HCT116 (cell line): ENCODE data around the gene PLCB4. TPM values are rescaled to one million over a fixed set of nuclear protein-coding genes. Genes with fewer than 3 reads are reported as not detected.

ENCODE experiments used
- ATAC-seq: fragments of 200-7000 bp; cut with Tn5 transposase; 2 replicates; pipeline ENCODE4 v1.9.1; 2020; ENCODE audit warnings: mild to moderate bottlenecking, moderate library complexity
- BruUV-seq: library from RNA; stranded (reverse); fragments of 400-500 nt; replicated peaks from 2 replicates; lab custom pipeline; 2021; lab: Mats Ljungman, UMichigan
- CTCF ChIA-PET: fragments of 300-600 bp; sonication (Branson Sonifier 250); formaldehyde crosslinking; loops from one replicate; lab custom pipeline; 2021; ENCODE audit warnings: antibody characterized with exemption; lab: Charles Lee
- POLR2A ChIA-PET: fragments of 300-600, 350-600 bp; sonication (Branson Sonifier 250); formaldehyde crosslinking; loops from one replicate; lab custom pipeline; 2021; ENCODE audit warnings: antibody characterized with exemption; lab: Charles Lee
- RAD21 ChIA-PET, 2 experiments: fragments of 300-600 bp; sonication (Branson Sonifier 250); formaldehyde crosslinking; loops; one replicate each; lab custom pipeline; 2023; ENCODE audit warnings: low total read pairs in 2 of 2; ENCODE audit not compliant: uncharacterized antibody in 2 of 2, unreplicated experiment in 2 of 2, low non-redundant PET in 1 of 2; lab: Charles Lee
- DNase-seq: peaks from one replicate; pipeline ENCODE4 v3.0.0-alpha.2; 2010; ENCODE audit warnings: low read depth, low spot score
- H2AFZ ChIP-seq: fragments of 200-600 bp; shearing (Covaris generic), sonication (generic); 2 replicates; pipeline ENCODE4 v1.6.1; 2017; ENCODE audit warnings: low read depth, mixed run types, mixed read lengths, antibody characterized with exemption, low read length; ENCODE audit not compliant: poor library complexity, severe bottlenecking
- H3K27ac ChIP-seq: 2 replicates; pipeline ENCODE4 v1.5.1; 2012; ENCODE audit warnings: low read depth, low read length
- H3K27me3 ChIP-seq: fragments of 200-600 bp; sonication (generic); 2 replicates; pipeline ENCODE4 v1.6.1; 2016; ENCODE audit warnings: mixed run types, low read length, mixed read lengths; ENCODE audit not compliant: insufficient read depth
- H3K36me3 ChIP-seq, 2 experiments: fragments of 200-500 bp in 1 of 2; fragments of 200-600 bp in 1 of 2; sonication (Bioruptor generic) in 1 of 2; sonication (generic) in 1 of 2; 2 replicates each; pipeline versions ENCODE4 v1.5.1 to v1.6.1; 2014 to 2016; ENCODE audit warnings: low read length in 2 of 2, inconsistent platforms in 1 of 2, mixed read lengths in 1 of 2, mixed run types in 1 of 2; ENCODE audit not compliant: insufficient read depth in 2 of 2, control insufficient read depth in 1 of 2
- H3K4me1 ChIP-seq, 2 experiments: fragments of 200-600 bp in 1 of 2; sonication (generic) in 1 of 2; 2 replicates each; pipeline versions ENCODE4 v1.5.1 to v1.6.1; 2012 to 2017; ENCODE audit warnings: low read length in 2 of 2, inconsistent platforms in 1 of 2, mild to moderate bottlenecking in 1 of 2, mixed read lengths in 1 of 2, mixed run types in 1 of 2, moderate library complexity in 1 of 2; ENCODE audit not compliant: insufficient read depth in 2 of 2, control insufficient read depth in 1 of 2
- H3K4me2 ChIP-seq: fragments of 200-600 bp; sonication (generic); 2 replicates; pipeline ENCODE4 v1.6.1; 2017; ENCODE audit warnings: mixed run types, low read length, mixed read lengths
- H3K4me3 ChIP-seq, 2 experiments: fragments of 200-600 bp in 1 of 2; sonication (generic) in 1 of 2; replicated peaks in 1 of 2; 2 replicates each; pipeline ENCODE4 v1.5.1; 2011 to 2016; ENCODE audit warnings: low read length in 2 of 2, control low read depth in 1 of 2, low read depth in 1 of 2, mild to moderate bottlenecking in 1 of 2, mixed read lengths in 1 of 2, mixed run types in 1 of 2
- H3K79me2 ChIP-seq: fragments of 200-600 bp; sonication (generic); 2 replicates; pipeline ENCODE4 v1.6.1; 2017; ENCODE audit warnings: mild to moderate bottlenecking, mixed run types, low read length, moderate library complexity, mixed read lengths; ENCODE audit not compliant: insufficient read depth
- H3K9ac ChIP-seq: fragments of 200-600 bp; sonication (generic); 2 replicates; pipeline ENCODE4 v1.6.1; 2016; ENCODE audit warnings: low read length, mixed read lengths
- H3K9me2 ChIP-seq: fragments of 200-600 bp; sonication (generic), shearing (Covaris generic); 2 replicates; pipeline ENCODE4 v1.6.1; 2017; ENCODE audit warnings: mixed run types, mild to moderate bottlenecking, moderate library complexity; ENCODE audit not compliant: insufficient read depth
- H3K9me3 ChIP-seq, 2 experiments: fragments of 200-500 bp in 1 of 2; fragments of 200-600 bp in 1 of 2; sonication (Bioruptor generic) in 1 of 2; sonication (generic) in 1 of 2; 2 replicates each; pipeline ENCODE4 v1.6.1; 2014 to 2017; ENCODE audit warnings: low read length in 2 of 2, mixed read lengths in 2 of 2, inconsistent platforms in 1 of 2, low read depth in 1 of 2, mild to moderate bottlenecking in 1 of 2, mixed run types in 1 of 2, moderate library complexity in 1 of 2; ENCODE audit not compliant: control insufficient read depth in 1 of 2, insufficient read depth in 1 of 2
- H4K20me1 ChIP-seq: fragments of 200-600 bp; sonication (generic), shearing (Covaris generic); 2 replicates; pipeline ENCODE4 v1.6.1; 2017; ENCODE audit warnings: mixed run types, mild to moderate bottlenecking, moderate library complexity; ENCODE audit not compliant: insufficient read depth
- CBX3 ChIP-seq: IDR thresholded peaks from 2 replicates; pipeline ENCODE4 v1.6.1; 2012; ENCODE audit warnings: low read depth
- EGR1 ChIP-seq: IDR thresholded peaks from 2 replicates; pipeline ENCODE4 v1.6.1; 2012; ENCODE audit warnings: low read depth
- ELF1 ChIP-seq: IDR thresholded peaks from 2 replicates; pipeline ENCODE4 v1.6.1; 2012; ENCODE audit warnings: low read depth, borderline replicate concordance
- EZH2 ChIP-seq: fragments of 200-600 bp; sonication (generic); IDR thresholded peaks from 2 replicates; pipeline ENCODE4 v1.6.1; 2017; ENCODE audit warnings: antibody characterized with exemption, mixed run types
- EZH2phosphoT487 ChIP-seq: fragments of 200-600 bp; IDR thresholded peaks from 2 replicates; pipeline ENCODE4 v1.6.1; 2018; ENCODE audit warnings: antibody characterized with exemption, borderline replicate concordance
- FOSL1 ChIP-seq: IDR thresholded peaks from 2 replicates; pipeline ENCODE4 v1.6.1; 2012; ENCODE audit warnings: low read depth
- POLR2A ChIP-seq: IDR thresholded peaks from 2 replicates; pipeline ENCODE4 v1.7.0; 2011; ENCODE audit warnings: borderline replicate concordance; ENCODE audit not compliant: insufficient read depth, insufficient read length; ENCODE audit errors: extremely low read depth
- POLR2AphosphoS5 ChIP-seq: IDR thresholded peaks from 2 replicates; pipeline ENCODE4 v1.6.1; 2011; ENCODE audit warnings: mild to moderate bottlenecking, low read depth, low read length, moderate library complexity
- RAD21 ChIP-seq: IDR thresholded peaks from 2 replicates; pipeline ENCODE4 v1.6.1; 2012; ENCODE audit warnings: low read depth, mild to moderate bottlenecking
- REST ChIP-seq: IDR thresholded peaks from 2 replicates; pipeline ENCODE4 v1.6.1; 2012; ENCODE audit warnings: low read depth
- SRF ChIP-seq: IDR thresholded peaks from 2 replicates; pipeline ENCODE4 v1.6.1; 2012; ENCODE audit warnings: low read depth
- TCF7L2 ChIP-seq: IDR thresholded peaks from 2 replicates; pipeline ENCODE4 v1.7.0; 2011; ENCODE audit warnings: borderline replicate concordance, inconsistent platforms; ENCODE audit not compliant: insufficient read depth, insufficient read length; ENCODE audit errors: extremely low read depth
- ZBTB33 ChIP-seq: IDR thresholded peaks from 2 replicates; pipeline ENCODE4 v1.6.1; 2011; ENCODE audit warnings: mild to moderate bottlenecking, low read length, moderate library complexity; ENCODE audit not compliant: insufficient replicate concordance; ENCODE audit errors: extremely low read depth
- ZFX ChIP-seq: fragments of 450-650 bp; IDR thresholded peaks from 2 replicates; pipeline ENCODE4 v1.6.1; 2017
- ZNF274 ChIP-seq: fragments of 200-500 bp; sonication (Bioruptor generic); IDR thresholded peaks from 2 replicates; pipeline ENCODE4 v1.6.1; 2014; ENCODE audit warnings: mild to moderate bottlenecking, low read depth, low read length, inconsistent platforms
- intact Hi-C: fragments of 100-400 bp; cut with micrococcal nuclease; formaldehyde crosslinking; loops from 2 replicates; pipeline ENCODE4 v1.10.0; 2022
- total RNA-seq: library from RNA; stranded (reverse); gene quantifications from one replicate; pipeline ENCODE4 v1.2.1, GENCODE V29; 2021; ENCODE audit not compliant: unreplicated experiment
- TF ChIP-seq, protein P1 (sequence below): IDR thresholded peaks from 2 replicates; pipeline ENCODE4 v1.6.1; 2012
- TF ChIP-seq, protein P2 (sequence below): IDR thresholded peaks from 2 replicates; pipeline ENCODE4 v1.6.1; 2012

Gene PLCB4
- total RNA-seq, 1 experiment from 2014 or later: 2.5 TPM

GRCh38 chr20:9102456-9102855 is 33.6 kb downstream of the PLCB4 start:
- Histone ChIP-seq H3K9me2 (no peaks in the 10 kb centered on the region), H3K36me3 (no peaks in the 10 kb centered on the region), H3K4me3 (no peak overlapping the region), H2AFZ (no peak overlapping the region), H3K4me1 (no peaks in the 10 kb centered on the region), H3K4me2 (no peak overlapping the region), H3K79me2 (no peaks in the 10 kb centered on the region), H3K27ac (no peak overlapping the region), H4K20me1 (no peaks in the 10 kb centered on the region), H3K9ac (no peak overlapping the region), H3K27me3 (no peaks in the 10 kb centered on the region), H3K9me3 (no peaks in the 10 kb centered on the region)
- DNase-seq: no peak
- ChIA-PET CTCF (no interaction called here), POLR2A (no interaction called here), RAD21 (no interaction called here)
- intact Hi-C loops: no loop called here
- TF ChIP-seq ZFX: no peak
- no peak for TF ChIP-seq EGR1
- no peak for TF ChIP-seq POLR2A
- TF ChIP-seq POLR2AphosphoS5: no peak
- no peak for TF ChIP-seq EZH2
- TF ChIP-seq, protein P1, sequence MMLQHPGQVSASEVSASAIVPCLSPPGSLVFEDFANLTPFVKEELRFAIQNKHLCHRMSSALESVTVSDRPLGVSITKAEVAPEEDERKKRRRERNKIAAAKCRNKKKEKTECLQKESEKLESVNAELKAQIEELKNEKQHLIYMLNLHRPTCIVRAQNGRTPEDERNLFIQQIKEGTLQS: no peak
- TF ChIP-seq ELF1: no peak
- no peak for TF ChIP-seq ZNF274
- no peak for TF ChIP-seq FOSL1
- no peak for TF ChIP-seq TCF7L2
- no peak for TF ChIP-seq CBX3
- no peak for ATAC-seq
- BruUV-seq: no TSS peak

GRCh38 chr20:9103955-9104354 is 35.1 kb downstream of the PLCB4 start:
- Histone ChIP-seq H3K9ac (no peak overlapping the region), H3K79me2 (no peaks in the 10 kb centered on the region), H3K4me3 (no peak overlapping the region), H3K9me2 (no peaks in the 10 kb centered on the region), H3K4me1 (no peaks in the 10 kb centered on the region), H4K20me1 (no peaks in the 10 kb centered on the region), H2AFZ (no peak overlapping the region), H3K27ac (no peak overlapping the region), H3K4me2 (no peak overlapping the region), H3K36me3 (no peaks in the 10 kb centered on the region), H3K27me3 (no peaks in the 10 kb centered on the region), H3K9me3 (no peaks in the 10 kb centered on the region)
- no TSS peak for BruUV-seq
- CTCF ChIA-PET: no interaction called here
- POLR2A ChIA-PET: no interaction called here
- ATAC-seq: no peak
- intact Hi-C loops: no loop called here
- RAD21 ChIA-PET: no interaction called here
- no peak for TF ChIP-seq REST
- TF ChIP-seq ZBTB33: no peak
- TF ChIP-seq TCF7L2: no peak
- no peak for TF ChIP-seq RAD21
- no peak for TF ChIP-seq EZH2phosphoT487
- TF ChIP-seq POLR2AphosphoS5: no peak
- TF ChIP-seq, protein P2, sequence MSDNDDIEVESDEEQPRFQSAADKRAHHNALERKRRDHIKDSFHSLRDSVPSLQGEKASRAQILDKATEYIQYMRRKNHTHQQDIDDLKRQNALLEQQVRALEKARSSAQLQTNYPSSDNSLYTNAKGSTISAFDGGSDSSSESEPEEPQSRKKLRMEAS: no peak
- TF ChIP-seq SRF: no peak
- no peak for DNase-seq
